Measurements from ENCODE around the gene AMOT.

- TF ChIP-seq CTCF (conservative IDR thresholded peaks at IDR 0.05; ENCODE audit: low read length), result no peak
- TF ChIP-seq EZH2phosphoT487 (IDR thresholded peaks at IDR 0.05; ENCODE audit: borderline replicate concordance, low read depth, low read length), result no peak
These were observed 5.6 kb downstream of the AMOT start for GRCh38 chrX:112835019-112835418.

Data from OCI-LY7 (cell line).